ENCODE data around the gene USP35.

DNA sequence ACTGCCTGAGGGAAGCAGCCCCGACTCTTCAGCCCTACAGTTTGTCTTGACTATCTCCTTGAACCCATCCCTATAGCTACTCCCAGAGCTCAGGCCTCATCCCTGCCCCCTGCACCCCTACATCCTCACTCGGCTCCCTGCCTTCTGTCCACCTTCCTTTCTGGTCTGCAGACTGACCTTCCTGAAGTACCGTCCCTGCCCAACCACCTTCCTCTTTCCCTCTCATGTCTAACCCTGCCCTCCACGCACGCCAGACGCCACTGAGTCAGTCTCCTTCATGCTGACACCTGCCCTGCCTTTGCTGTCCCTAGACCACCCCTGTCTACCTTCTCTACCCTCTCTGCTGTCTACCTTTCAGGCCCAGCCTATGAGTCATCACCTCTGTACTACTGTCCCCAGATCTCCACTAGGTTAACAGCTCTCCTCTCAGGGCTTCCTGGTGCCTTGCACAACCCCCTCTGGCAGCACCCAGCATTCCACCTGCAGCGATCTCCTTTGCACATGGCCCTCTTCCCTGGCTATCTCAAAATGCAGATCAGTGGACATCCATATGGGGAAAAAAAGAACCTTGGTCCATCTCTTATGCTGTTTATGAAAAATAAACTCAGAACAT, 9.2 kb upstream of the USP35 start:
- TF ChIP-seq, protein P1, sequence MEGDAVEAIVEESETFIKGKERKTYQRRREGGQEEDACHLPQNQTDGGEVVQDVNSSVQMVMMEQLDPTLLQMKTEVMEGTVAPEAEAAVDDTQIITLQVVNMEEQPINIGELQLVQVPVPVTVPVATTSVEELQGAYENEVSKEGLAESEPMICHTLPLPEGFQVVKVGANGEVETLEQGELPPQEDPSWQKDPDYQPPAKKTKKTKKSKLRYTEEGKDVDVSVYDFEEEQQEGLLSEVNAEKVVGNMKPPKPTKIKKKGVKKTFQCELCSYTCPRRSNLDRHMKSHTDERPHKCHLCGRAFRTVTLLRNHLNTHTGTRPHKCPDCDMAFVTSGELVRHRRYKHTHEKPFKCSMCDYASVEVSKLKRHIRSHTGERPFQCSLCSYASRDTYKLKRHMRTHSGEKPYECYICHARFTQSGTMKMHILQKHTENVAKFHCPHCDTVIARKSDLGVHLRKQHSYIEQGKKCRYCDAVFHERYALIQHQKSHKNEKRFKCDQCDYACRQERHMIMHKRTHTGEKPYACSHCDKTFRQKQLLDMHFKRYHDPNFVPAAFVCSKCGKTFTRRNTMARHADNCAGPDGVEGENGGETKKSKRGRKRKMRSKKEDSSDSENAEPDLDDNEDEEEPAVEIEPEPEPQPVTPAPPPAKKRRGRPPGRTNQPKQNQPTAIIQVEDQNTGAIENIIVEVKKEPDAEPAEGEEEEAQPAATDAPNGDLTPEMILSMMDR (conservative IDR thresholded peaks at IDR 0.05; ENCODE audit: low read depth, low read length): no peak
- TF ChIP-seq EZH2phosphoT487 (IDR thresholded peaks at IDR 0.05; ENCODE audit: borderline replicate concordance, low read length): no peak
- no peak for TF ChIP-seq EZH2 (IDR thresholded peaks at IDR 0.05; ENCODE audit: low read length, unreplicated experiment)
